ENCODE data around the gene FKBP5.
"Not testable (repeated sequence)": the region's sequence is repeated elsewhere in the genome, so short reads cannot be mapped to it uniquely, and the experiment has no call there.

Gene FKBP5

GRCh38 chr6:35690006-35690405 lies 1.3 kb upstream of the FKBP5 start:
- DNase-seq (ENCODE audit: low read depth) = not testable (repeated sequence)

- DNase-seq (ENCODE audit: low read depth) = peak; percentile 48
Measured at GRCh38 chr6:35687658-35688604, 784 bp downstream of the FKBP5 start.

GRCh38 chr6:35686873-35687555 lies 1.7 kb downstream of the FKBP5 start:
- no peak for DNase-seq (ENCODE audit: low read depth)

GRCh38 chr6:35686436-35686835 lies 2.3 kb downstream of the FKBP5 start:
- no peak for DNase-seq (ENCODE audit: low read depth)

GRCh38 chr6:35683267-35683666 lies 5.4 kb downstream of the FKBP5 start:
- DNase-seq (ENCODE audit: low read depth) = no peak

GRCh38 chr6:35681298-35681697 lies 7.4 kb downstream of the FKBP5 start:
- DNase-seq (ENCODE audit: low read depth) = no peak

- DNase-seq (ENCODE audit: low read depth) = no peak
Measured at GRCh38 chr6:35679399-35679798, 9.3 kb downstream of the FKBP5 start.

- DNase-seq (ENCODE audit: low read depth) = peak; percentile 22
Measured at GRCh38 chr6:35678814-35679213, 9.9 kb downstream of the FKBP5 start.

GRCh38 chr6:35678021-35678654 lies 10.6 kb downstream of the FKBP5 start:
- DNase-seq (ENCODE audit: low read depth) = peak; percentile 68

GRCh38 chr6:35677456-35677855 lies 11.3 kb downstream of the FKBP5 start:
- DNase-seq (ENCODE audit: low read depth) = no peak

GRCh38 chr6:35675871-35676459 lies 12.8 kb downstream of the FKBP5 start:
- DNase-seq (ENCODE audit: low read depth) = no peak

GRCh38 chr6:35674594-35674993 lies 14.1 kb downstream of the FKBP5 start:
- no peak for DNase-seq (ENCODE audit: low read depth)

GRCh38 chr6:35673755-35674154 lies 15.0 kb downstream of the FKBP5 start:
- no peak for DNase-seq (ENCODE audit: low read depth)

- DNase-seq (ENCODE audit: low read depth) = not testable (repeated sequence)
Measured at GRCh38 chr6:35673284-35673666, 15.4 kb downstream of the FKBP5 start.

- not testable (repeated sequence) for DNase-seq (ENCODE audit: low read depth)
Measured at GRCh38 chr6:35670453-35670852, 18.3 kb downstream of the FKBP5 start.

- DNase-seq (ENCODE audit: low read depth) = peak; percentile 28
Measured at GRCh38 chr6:35669451-35670045, 19.2 kb downstream of the FKBP5 start.

GRCh38 chr6:35668744-35669450 lies 19.8 kb downstream of the FKBP5 start:
- DNase-seq (ENCODE audit: low read depth) = peak; percentile 40

- DNase-seq (ENCODE audit: low read depth) = no peak
Measured at GRCh38 chr6:35668096-35668495, 20.6 kb downstream of the FKBP5 start.

GRCh38 chr6:35665573-35665972 lies 23.1 kb downstream of the FKBP5 start:
- no peak for DNase-seq (ENCODE audit: low read depth)

GRCh38 chr6:35664945-35665344 lies 23.8 kb downstream of the FKBP5 start:
- DNase-seq (ENCODE audit: low read depth) = no peak
